ENCODE results near the gene ATRNL1. TPM values are rescaled to one million over a fixed set of nuclear protein-coding genes. Genes with fewer than 3 reads are reported as not detected.

Gene ATRNL1
- total and polyA plus RNA-seq, 4 donors = 2.6 to 41.0 (median 15.1) TPM

- H3K27me3 ChIP-seq (ENCODE audit: control insufficient read depth in 1 of 2, insufficient read depth in 2 of 2, low read length in 1 of 2) = no peaks in the 10 kb centered on the region
- H3K36me3 ChIP-seq (ENCODE audit: control insufficient read depth in 1 of 2, insufficient read depth in 2 of 2, low read length in 1 of 2) = no peaks in the 10 kb centered on the region
- no peaks in the 10 kb centered on the region for H3K9me3 ChIP-seq (ENCODE audit: control insufficient read depth, low read length)
- no peak overlapping the region for H3K4me3 ChIP-seq (ENCODE audit: low read length in 2 of 2)
- ATAC-seq (ENCODE audit: low FRiP score) (no peak), DNase-seq (no peak)
- no peaks in the 10 kb centered on the region for H3K4me1 ChIP-seq (ENCODE audit: control insufficient read depth in 1 of 2, insufficient read depth in 2 of 2, low read length in 2 of 2)
- WGBS, 2 donors = 79% methylated on average over 6 of the region's 6 CpGs
- no peak overlapping the region for H3K27ac ChIP-seq (ENCODE audit: low read depth in 1 of 2, low read length in 2 of 2)
- intact Hi-C loops (cut with DNase I) = no loop called here
These were observed 761.7 kb downstream of the ATRNL1 start for GRCh38 chr10:115854740-115855435.

GRCh38 chr10:115856580-115856979, 763.4 kb downstream of the ATRNL1 start:
- no peak overlapping the region for H3K27ac ChIP-seq (ENCODE audit: low read depth in 1 of 2, low read length in 2 of 2)
- no peak for ATAC-seq (ENCODE audit: low FRiP score)
- no peak for DNase-seq
- WGBS, 2 donors = 87% methylated on average over 6 of the region's 6 CpGs
- intact Hi-C loops (cut with DNase I) = no loop called here
- no peaks in the 10 kb centered on the region for H3K36me3 ChIP-seq (ENCODE audit: control insufficient read depth in 1 of 2, insufficient read depth in 2 of 2, low read length in 1 of 2)
- no peaks in the 10 kb centered on the region for H3K4me1 ChIP-seq (ENCODE audit: control insufficient read depth in 1 of 2, insufficient read depth in 2 of 2, low read length in 2 of 2)
- H3K4me3 ChIP-seq (ENCODE audit: low read length in 2 of 2) = no peak overlapping the region
- no peaks in the 10 kb centered on the region for H3K27me3 ChIP-seq (ENCODE audit: control insufficient read depth in 1 of 2, insufficient read depth in 2 of 2, low read length in 1 of 2)
- no peaks in the 10 kb centered on the region for H3K9me3 ChIP-seq (ENCODE audit: control insufficient read depth, low read length)

GRCh38 chr10:115857856-115858255, 764.7 kb downstream of the ATRNL1 start:
- Histone ChIP-seq H3K27me3 (ENCODE audit: control insufficient read depth in 1 of 2, insufficient read depth in 2 of 2, low read length in 1 of 2) (no peaks in the 10 kb centered on the region), H3K4me1 (ENCODE audit: control insufficient read depth in 1 of 2, insufficient read depth in 2 of 2, low read length in 2 of 2) (no peaks in the 10 kb centered on the region), H3K36me3 (ENCODE audit: control insufficient read depth in 1 of 2, insufficient read depth in 2 of 2, low read length in 1 of 2) (no peaks in the 10 kb centered on the region), H3K9me3 (ENCODE audit: control insufficient read depth, low read length) (no peaks in the 10 kb centered on the region), H3K27ac (ENCODE audit: low read depth in 1 of 2, low read length in 2 of 2) (no peak overlapping the region), H3K4me3 (ENCODE audit: low read length in 2 of 2) (no peak overlapping the region)
- WGBS, 2 donors = 64 to 80% methylated on average over 3 of the region's 3 CpGs
- DNase-seq (no peak), ATAC-seq (ENCODE audit: low FRiP score) (no peak)
- intact Hi-C loops (cut with DNase I) = no loop called here

- Histone ChIP-seq H3K27me3 (ENCODE audit: control insufficient read depth in 1 of 2, insufficient read depth in 2 of 2, low read length in 1 of 2) (no peaks in the 10 kb centered on the region), H3K27ac (ENCODE audit: low read depth in 1 of 2, low read length in 2 of 2) (no peak overlapping the region), H3K36me3 (ENCODE audit: control insufficient read depth in 1 of 2, insufficient read depth in 2 of 2, low read length in 1 of 2) (no peaks in the 10 kb centered on the region), H3K4me1 (ENCODE audit: control insufficient read depth in 1 of 2, insufficient read depth in 2 of 2, low read length in 2 of 2) (no peaks in the 10 kb centered on the region), H3K4me3 (ENCODE audit: low read length in 2 of 2) (no peak overlapping the region), H3K9me3 (ENCODE audit: control insufficient read depth, low read length) (no peaks in the 10 kb centered on the region)
- ATAC-seq (ENCODE audit: low FRiP score) = no peak
- no peak for DNase-seq
- 68% methylated on average over 1 of the region's 1 CpG for WGBS, 2 donors
- intact Hi-C loops (cut with DNase I) = no loop called here
These were observed 767.3 kb downstream of the ATRNL1 start for GRCh38 chr10:115860182-115861107.

- Histone ChIP-seq H3K27me3 (ENCODE audit: control insufficient read depth in 1 of 2, insufficient read depth in 2 of 2, low read length in 1 of 2) (no peaks in the 10 kb centered on the region), H3K9me3 (ENCODE audit: control insufficient read depth, low read length) (no peaks in the 10 kb centered on the region), H3K27ac (ENCODE audit: low read depth in 1 of 2, low read length in 2 of 2) (no peak overlapping the region), H3K4me3 (ENCODE audit: low read length in 2 of 2) (no peak overlapping the region), H3K4me1 (ENCODE audit: control insufficient read depth in 1 of 2, insufficient read depth in 2 of 2, low read length in 2 of 2) (no peaks in the 10 kb centered on the region), H3K36me3 (ENCODE audit: control insufficient read depth in 1 of 2, insufficient read depth in 2 of 2, low read length in 1 of 2) (no peaks in the 10 kb centered on the region)
- ATAC-seq (ENCODE audit: low FRiP score) (no peak), DNase-seq (no peak)
- 89 to 94% methylated on average over 2 of the region's 2 CpGs for WGBS, 2 donors
- intact Hi-C loops (cut with DNase I) = no loop called here
These were observed 768.3 kb downstream of the ATRNL1 start for GRCh38 chr10:115861455-115861854.

DNA sequence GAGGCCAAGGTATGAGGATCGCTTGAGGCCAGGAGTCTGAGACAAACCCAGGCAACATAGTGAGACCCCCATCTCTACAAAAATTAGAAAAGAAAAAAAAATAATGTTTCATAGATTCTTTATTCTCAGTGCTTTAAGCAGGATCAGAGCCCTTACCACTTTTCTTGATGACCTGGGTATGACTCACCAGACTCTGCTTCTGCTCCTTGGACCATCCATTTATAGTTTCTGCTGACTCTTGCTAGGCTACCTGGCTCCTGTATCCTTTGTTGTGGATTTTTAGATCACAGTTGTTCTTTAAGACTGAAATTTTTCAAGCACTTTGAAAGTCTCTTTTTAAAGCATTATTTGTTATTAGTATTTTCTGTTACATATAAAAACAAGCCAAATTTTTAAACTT, 768.7 kb downstream of the ATRNL1 start:
- intact Hi-C loops (cut with DNase I) = no loop called here
- Histone ChIP-seq H3K4me3 (ENCODE audit: low read length in 2 of 2) (no peak overlapping the region), H3K4me1 (ENCODE audit: control insufficient read depth in 1 of 2, insufficient read depth in 2 of 2, low read length in 2 of 2) (no peaks in the 10 kb centered on the region), H3K27ac (ENCODE audit: low read depth in 1 of 2, low read length in 2 of 2) (no peak overlapping the region), H3K9me3 (ENCODE audit: control insufficient read depth, low read length) (no peaks in the 10 kb centered on the region), H3K36me3 (ENCODE audit: control insufficient read depth in 1 of 2, insufficient read depth in 2 of 2, low read length in 1 of 2) (no peaks in the 10 kb centered on the region), H3K27me3 (ENCODE audit: control insufficient read depth in 1 of 2, insufficient read depth in 2 of 2, low read length in 1 of 2) (no peaks in the 10 kb centered on the region)
- 94 to 96% methylated on average over 1 of the region's 1 CpG for WGBS, 2 donors
- DNase-seq (no peak), ATAC-seq (ENCODE audit: low FRiP score) (no peak)

DNA sequence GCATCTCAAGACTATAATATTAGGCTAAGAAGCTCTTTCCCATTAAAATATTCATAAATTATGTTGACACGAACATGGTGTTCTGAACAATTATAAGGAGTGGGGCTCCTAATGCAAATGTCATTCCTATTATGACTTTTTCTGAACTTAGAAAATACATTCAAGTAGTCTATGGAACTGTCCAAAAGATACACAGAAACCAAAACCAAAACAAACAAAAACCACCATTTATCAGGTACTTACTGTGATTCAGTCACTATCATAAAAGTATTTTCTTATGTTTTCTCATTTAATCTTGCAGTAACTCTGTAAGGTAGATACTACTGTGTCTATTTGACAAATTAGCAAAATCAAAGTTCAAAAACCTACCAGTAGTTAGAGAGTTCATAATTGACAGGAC, 773.0 kb downstream of the ATRNL1 start:
- H3K4me3 ChIP-seq (ENCODE audit: low read length in 2 of 2) = no peak overlapping the region
- ATAC-seq (ENCODE audit: low FRiP score) (no peak), DNase-seq (no peak)
- no peaks in the 10 kb centered on the region for H3K9me3 ChIP-seq (ENCODE audit: control insufficient read depth, low read length)
- no peaks in the 10 kb centered on the region for H3K36me3 ChIP-seq (ENCODE audit: control insufficient read depth in 1 of 2, insufficient read depth in 2 of 2, low read length in 1 of 2)
- H3K4me1 ChIP-seq (ENCODE audit: control insufficient read depth in 1 of 2, insufficient read depth in 2 of 2, low read length in 2 of 2) = no peaks in the 10 kb centered on the region
- WGBS, 2 donors = 93 to 98% methylated on average over 1 of the region's 1 CpG
- no peaks in the 10 kb centered on the region for H3K27me3 ChIP-seq (ENCODE audit: control insufficient read depth in 1 of 2, insufficient read depth in 2 of 2, low read length in 1 of 2)
- intact Hi-C loops (cut with DNase I) = no loop called here
- H3K27ac ChIP-seq (ENCODE audit: low read depth in 1 of 2, low read length in 2 of 2) = no peak overlapping the region

DNA sequence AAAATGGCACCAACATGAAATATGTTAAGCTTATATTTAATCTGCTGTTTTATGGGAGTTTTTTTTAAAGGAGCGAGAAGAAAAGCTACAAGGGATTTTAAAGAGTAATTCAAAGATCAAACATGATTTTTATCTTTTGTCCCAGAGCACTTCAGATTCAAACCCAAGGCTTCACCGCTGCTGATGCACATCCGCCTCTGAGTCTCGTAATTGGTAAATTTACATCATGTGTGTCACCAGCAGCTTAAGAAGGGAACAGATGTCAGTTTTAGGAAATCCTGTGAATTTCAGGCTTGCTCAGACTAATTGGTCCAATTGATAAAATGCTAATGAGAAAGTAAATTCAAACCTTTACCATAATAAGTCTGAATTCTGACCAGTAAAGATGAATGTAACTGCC, 773.5 kb downstream of the ATRNL1 start:
- WGBS, 2 donors = 93 to 95% methylated on average over 4 of the region's 4 CpGs

DNA sequence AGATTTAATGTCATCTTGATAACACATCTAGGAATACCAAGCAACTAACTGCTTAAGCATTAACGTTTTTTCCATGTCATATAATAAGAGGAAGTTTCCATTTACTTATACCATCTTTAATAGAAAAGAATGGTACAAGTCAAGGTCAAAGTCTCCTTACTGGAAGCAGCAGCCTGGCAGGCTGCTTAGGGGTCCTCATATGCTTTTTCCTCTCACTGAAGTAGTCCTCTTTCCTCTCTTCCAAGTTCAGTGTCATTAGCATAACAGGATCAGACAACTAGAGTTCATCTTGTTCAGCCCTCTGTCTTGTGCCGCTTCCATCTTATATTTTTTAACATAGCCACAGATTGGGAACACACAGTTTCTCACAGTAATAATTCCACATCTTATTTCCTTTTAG, 774.1 kb downstream of the ATRNL1 start:
- intact Hi-C loops (cut with DNase I) = no loop called here
- H3K9me3 ChIP-seq (ENCODE audit: control insufficient read depth, low read length) = no peaks in the 10 kb centered on the region
- no peaks in the 10 kb centered on the region for H3K4me1 ChIP-seq (ENCODE audit: control insufficient read depth in 1 of 2, insufficient read depth in 2 of 2, low read length in 2 of 2)
- no peaks in the 10 kb centered on the region for H3K36me3 ChIP-seq (ENCODE audit: control insufficient read depth in 1 of 2, insufficient read depth in 2 of 2, low read length in 1 of 2)
- DNase-seq = no peak
- no peak overlapping the region for H3K4me3 ChIP-seq (ENCODE audit: low read length in 2 of 2)
- 48 to 53% methylated on average over 2 of the region's 2 CpGs for WGBS, 2 donors
- no peak overlapping the region for H3K27ac ChIP-seq (ENCODE audit: low read depth in 1 of 2, low read length in 2 of 2)
- H3K27me3 ChIP-seq (ENCODE audit: control insufficient read depth in 1 of 2, insufficient read depth in 2 of 2, low read length in 1 of 2) = no peaks in the 10 kb centered on the region
- no peak for ATAC-seq (ENCODE audit: low FRiP score)

More for the DNA sequence above, 773.5 kb downstream of the ATRNL1 start:
- Histone ChIP-seq H3K9me3 (ENCODE audit: control insufficient read depth, low read length) (no peaks in the 10 kb centered on the region), H3K27ac (ENCODE audit: low read depth in 1 of 2, low read length in 2 of 2) (no peak overlapping the region), H3K36me3 (ENCODE audit: control insufficient read depth in 1 of 2, insufficient read depth in 2 of 2, low read length in 1 of 2) (no peaks in the 10 kb centered on the region), H3K4me1 (ENCODE audit: control insufficient read depth in 1 of 2, insufficient read depth in 2 of 2, low read length in 2 of 2) (no peaks in the 10 kb centered on the region), H3K27me3 (ENCODE audit: control insufficient read depth in 1 of 2, insufficient read depth in 2 of 2, low read length in 1 of 2) (no peaks in the 10 kb centered on the region), H3K4me3 (ENCODE audit: low read length in 2 of 2) (no peak overlapping the region)
- intact Hi-C loops (cut with DNase I) = no loop called here
- no peak for ATAC-seq (ENCODE audit: low FRiP score)
- DNase-seq = no peak

Data from aorta (tissue), 5 donors.